HFF-Myc (cell line): ENCODE data around the gene TTLL6.

Experiments used
- DNase-seq: peaks from one replicate; pipeline ENCODE4 v3.0.0-alpha.2; 2011; ENCODE audit warnings: low read depth; ENCODE audit errors: extremely low read depth
- H3K4me3 ChIP-seq: replicated peaks from 2 replicates; pipeline ENCODE4 v1.5.1; 2011; ENCODE audit warnings: low read depth, mild to moderate bottlenecking, control low read depth, low read length
- CTCF ChIP-seq: IDR thresholded peaks from 2 replicates; pipeline ENCODE4 v1.5.1; 2012; ENCODE audit warnings: mild to moderate bottlenecking, low read depth, low read length, control low read depth; ENCODE audit errors: missing control alignments

Gene TTLL6

GRCh38 chr17:48815311-48815710 lies 1.7 kb downstream of the TTLL6 start:
- no peak for DNase-seq
- TF ChIP-seq CTCF: no peak
- H3K4me3 ChIP-seq: no peak overlapping the region

DNA sequence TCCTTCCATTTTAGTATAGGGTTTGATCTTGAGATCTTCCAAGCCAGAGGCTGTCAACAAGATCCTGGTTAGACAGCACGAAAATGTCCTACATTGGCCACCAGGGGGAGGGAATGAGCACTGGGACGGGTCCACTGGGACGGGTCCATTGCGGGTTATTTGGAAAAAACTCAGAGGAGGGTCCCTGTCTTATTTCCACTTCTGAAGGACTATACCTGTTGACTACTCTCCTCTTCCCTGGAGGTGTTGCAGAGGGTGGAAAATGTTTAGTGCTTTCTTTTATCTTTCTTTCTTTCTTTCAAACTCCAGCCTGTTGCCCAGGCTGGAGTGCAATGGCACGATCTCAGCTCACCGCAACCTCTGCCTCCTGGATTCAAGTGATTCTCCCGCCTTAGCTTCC lies 2.5 kb downstream of the TTLL6 start:
- TF ChIP-seq CTCF: peak; percentile 83
- no peak for DNase-seq
- H3K4me3 ChIP-seq: no peak overlapping the region

DNA sequence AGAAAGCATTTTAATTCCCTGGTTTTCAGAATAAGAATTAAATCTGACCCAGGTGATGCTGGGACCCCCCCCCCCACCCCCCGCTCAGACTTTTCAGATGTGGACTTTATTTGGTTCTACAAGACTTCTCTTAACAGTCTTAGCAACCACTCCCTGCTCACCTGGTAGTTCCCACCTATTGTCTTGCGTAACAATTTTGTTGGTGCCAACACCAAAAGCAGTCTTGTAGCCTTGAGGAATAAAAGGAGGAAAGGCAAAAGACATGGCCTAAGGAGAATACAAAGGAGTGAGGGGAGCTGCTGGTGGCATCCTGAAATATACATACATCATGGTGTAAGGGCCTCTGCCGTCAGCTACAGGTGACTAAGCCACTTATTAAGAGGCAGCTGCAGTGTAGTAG lies 5.0 kb downstream of the TTLL6 start:
- no peak for TF ChIP-seq CTCF
- H3K4me3 ChIP-seq: no peak overlapping the region
- DNase-seq: no peak

DNA sequence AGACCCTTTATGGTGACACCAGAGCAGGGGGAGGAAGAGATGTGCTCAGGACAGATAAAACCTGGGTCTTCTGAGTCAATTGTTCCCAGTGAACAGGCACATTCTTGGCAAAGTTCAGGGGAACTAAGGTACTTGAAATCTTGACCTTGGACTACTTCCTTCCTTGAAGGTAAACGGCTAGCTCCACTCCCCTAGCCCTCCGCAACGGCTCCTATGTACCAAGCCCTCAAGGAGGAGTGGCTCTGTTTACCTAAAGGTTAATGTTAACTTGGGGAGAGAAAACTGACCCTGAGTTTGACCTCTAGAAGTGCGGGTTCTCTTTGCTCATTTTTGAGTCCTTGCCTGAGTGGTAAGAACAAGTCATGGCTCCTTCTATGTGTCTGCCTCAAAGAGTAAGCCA lies 7.8 kb downstream of the TTLL6 start:
- TF ChIP-seq CTCF: no peak
- DNase-seq: no peak
- no peak overlapping the region for H3K4me3 ChIP-seq

- TF ChIP-seq CTCF: peak; percentile 96
- H3K4me3 ChIP-seq: no peak overlapping the region
- no peak for DNase-seq
Measured at GRCh38 chr17:48804936-48805411, 12.1 kb downstream of the TTLL6 start.

GRCh38 chr17:48800626-48801217 lies 16.3 kb downstream of the TTLL6 start:
- no peak for DNase-seq
- TF ChIP-seq CTCF: no peak
- H3K4me3 ChIP-seq: no peak overlapping the region
